A673 (cell line): ENCODE results near the gene RBM15B. TPM values are rescaled to one million over a fixed set of nuclear protein-coding genes. Genes with fewer than 3 reads are reported as not detected.

ENCODE experiments used
- BruUV-seq: library from RNA; stranded (reverse); fragments of 400-500 nt; replicated peaks from 2 replicates; lab custom pipeline; 2021; lab: Mats Ljungman, UMichigan
- CTCF ChIA-PET: fragments of 300-600 bp; sonication (Branson Sonifier 250); formaldehyde crosslinking; loops from one replicate; lab custom pipeline; 2022; ENCODE audit warnings: antibody characterized with exemption; lab: Charles Lee
- POLR2A ChIA-PET: fragments of 300-600 bp; sonication (Branson Sonifier 250); formaldehyde crosslinking; loops from one replicate; lab custom pipeline; 2022; ENCODE audit warnings: antibody characterized with exemption; ENCODE audit not compliant: low non-redundant PET; lab: Charles Lee
- DNase-seq: peaks from one replicate; pipeline ENCODE4 v3.0.0-alpha.2; 2015; ENCODE audit warnings: low spot score
- H3K27ac ChIP-seq: fragments of 200-600 bp; sonication (generic); 2 replicates; pipeline ENCODE4 v1.5.1; 2016; ENCODE audit warnings: mixed run types, low read depth, mild to moderate bottlenecking, mixed read lengths, antibody characterized with exemption, low read length; ENCODE audit not compliant: poor library complexity, severe bottlenecking
- H3K27me3 ChIP-seq: fragments of 200-600 bp; sonication (generic); replicated peaks from 2 replicates; pipeline ENCODE4 v1.6.1; 2017; ENCODE audit warnings: mixed run types, low read depth, mild to moderate bottlenecking, mixed read lengths, antibody characterized with exemption, low read length; ENCODE audit not compliant: insufficient read depth, poor library complexity
- H3K36me3 ChIP-seq: fragments of 200-600 bp; sonication (generic); 2 replicates; pipeline ENCODE4 v1.6.1; 2016; ENCODE audit warnings: mixed run types, mild to moderate bottlenecking, mixed read lengths, antibody characterized with exemption, low read length; ENCODE audit not compliant: insufficient read depth, poor library complexity, severe bottlenecking
- H3K4me1 ChIP-seq: fragments of 200-600 bp; sonication (generic); 2 replicates; pipeline ENCODE4 v1.6.1; 2017; ENCODE audit warnings: mixed run types, mild to moderate bottlenecking, mixed read lengths, antibody characterized with exemption, low read length; ENCODE audit not compliant: insufficient read depth, poor library complexity, severe bottlenecking
- H3K4me3 ChIP-seq: fragments of 200-600 bp; sonication (generic); 2 replicates; pipeline ENCODE4 v1.5.1; 2016; ENCODE audit warnings: low read depth, mixed run types, mild to moderate bottlenecking, mixed read lengths, low read length; ENCODE audit not compliant: poor library complexity, severe bottlenecking
- H3K9me3 ChIP-seq: fragments of 200-600 bp; sonication (generic); 2 replicates; pipeline ENCODE4 v1.6.1; 2016; ENCODE audit warnings: mixed run types, low read depth, mild to moderate bottlenecking, mixed read lengths, antibody characterized with exemption, low read length; ENCODE audit not compliant: poor library complexity, severe bottlenecking
- EZH2 ChIP-seq: fragments of 200-600 bp; sonication (generic); IDR thresholded peaks from 2 replicates; pipeline ENCODE4 v1.6.1; 2017; ENCODE audit warnings: borderline replicate concordance, low read depth, mild to moderate bottlenecking, mixed read lengths, antibody characterized with exemption, low read length; ENCODE audit not compliant: poor library complexity, severe bottlenecking
- intact Hi-C: fragments of 100-400 bp; cut with micrococcal nuclease; formaldehyde crosslinking; loops from one replicate; pipeline ENCODE4 v1.10.0; 2022; ENCODE audit not compliant: unreplicated experiment
- total RNA-seq: library from RNA; stranded (reverse); gene quantifications from 2 replicates; pipeline ENCODE4 v1.2.3, GENCODE V29; 2021
- TF ChIP-seq, protein P1 (sequence below): fragments of 300-800, 200-600 bp; sonication (generic); conservative IDR thresholded peaks from 2 replicates; pipeline ENCODE4 v1.5.1; 2017; ENCODE audit warnings: low read depth, mild to moderate bottlenecking, antibody characterized with exemption, low read length, moderate library complexity, mixed read lengths

The RBM15B gene
- total RNA-seq, 1 experiment from 2014 or later, result 26.8 TPM

GRCh38 chr3:51400166-51400565 is 9.1 kb downstream of the RBM15B start:
- H3K4me1 ChIP-seq, result no peaks in the 10 kb centered on the region
- no peak overlapping the region for H3K4me3 ChIP-seq
- no peak for TF ChIP-seq EZH2
- TF ChIP-seq, protein P1, sequence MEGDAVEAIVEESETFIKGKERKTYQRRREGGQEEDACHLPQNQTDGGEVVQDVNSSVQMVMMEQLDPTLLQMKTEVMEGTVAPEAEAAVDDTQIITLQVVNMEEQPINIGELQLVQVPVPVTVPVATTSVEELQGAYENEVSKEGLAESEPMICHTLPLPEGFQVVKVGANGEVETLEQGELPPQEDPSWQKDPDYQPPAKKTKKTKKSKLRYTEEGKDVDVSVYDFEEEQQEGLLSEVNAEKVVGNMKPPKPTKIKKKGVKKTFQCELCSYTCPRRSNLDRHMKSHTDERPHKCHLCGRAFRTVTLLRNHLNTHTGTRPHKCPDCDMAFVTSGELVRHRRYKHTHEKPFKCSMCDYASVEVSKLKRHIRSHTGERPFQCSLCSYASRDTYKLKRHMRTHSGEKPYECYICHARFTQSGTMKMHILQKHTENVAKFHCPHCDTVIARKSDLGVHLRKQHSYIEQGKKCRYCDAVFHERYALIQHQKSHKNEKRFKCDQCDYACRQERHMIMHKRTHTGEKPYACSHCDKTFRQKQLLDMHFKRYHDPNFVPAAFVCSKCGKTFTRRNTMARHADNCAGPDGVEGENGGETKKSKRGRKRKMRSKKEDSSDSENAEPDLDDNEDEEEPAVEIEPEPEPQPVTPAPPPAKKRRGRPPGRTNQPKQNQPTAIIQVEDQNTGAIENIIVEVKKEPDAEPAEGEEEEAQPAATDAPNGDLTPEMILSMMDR, result no peak
- intact Hi-C loops, result no loop called here
- H3K27ac ChIP-seq, result no peak overlapping the region
- POLR2A ChIA-PET, result no interaction called here
- no peaks in the 10 kb centered on the region for H3K27me3 ChIP-seq
- no TSS peak for BruUV-seq
- no peak for DNase-seq
- H3K9me3 ChIP-seq, result no peaks in the 10 kb centered on the region
- CTCF ChIA-PET, result no interaction called here
- peaks cover 6% of the 10 kb centered on the region for H3K36me3 ChIP-seq

DNA sequence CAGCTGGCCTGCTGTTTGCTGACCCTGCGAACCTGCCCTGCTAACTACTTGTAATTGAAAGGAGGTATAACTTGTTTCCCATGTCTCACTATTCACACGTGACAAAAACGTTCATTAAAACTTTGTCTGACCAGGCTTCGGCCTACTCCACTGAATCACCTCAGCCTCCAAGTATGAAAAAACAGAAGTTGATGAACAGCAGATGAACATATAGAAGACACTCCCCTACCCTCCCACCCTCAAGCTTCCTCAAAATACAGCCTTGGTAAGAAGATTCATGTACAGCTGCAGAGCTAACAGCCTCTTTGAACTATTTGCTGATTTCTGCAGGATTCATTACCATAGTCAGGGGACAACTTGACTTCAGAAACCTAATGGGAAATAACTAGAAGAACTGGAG is 10.7 kb downstream of the RBM15B start:
- POLR2A ChIA-PET, result no interaction called here

GRCh38 chr3:51403675-51404074 is 12.6 kb downstream of the RBM15B start:
- no peak for DNase-seq
- BruUV-seq, result no TSS peak
- Histone ChIP-seq H3K27ac (no peak overlapping the region), H3K36me3 (no peaks in the 10 kb centered on the region), H3K4me3 (no peak overlapping the region), H3K4me1 (no peaks in the 10 kb centered on the region), H3K27me3 (no peaks in the 10 kb centered on the region), H3K9me3 (no peaks in the 10 kb centered on the region)
- POLR2A ChIA-PET, result no interaction called here
- TF ChIP-seq, protein P1, result no peak
- TF ChIP-seq EZH2, result no peak
- intact Hi-C loops, result no loop called here
- CTCF ChIA-PET, result no interaction called here

More for the DNA sequence above, 10.7 kb downstream of the RBM15B start:
- Histone ChIP-seq H3K27me3 (no peaks in the 10 kb centered on the region), H3K4me3 (no peak overlapping the region), H3K36me3 (no peaks in the 10 kb centered on the region), H3K4me1 (no peaks in the 10 kb centered on the region), H3K9me3 (no peaks in the 10 kb centered on the region), H3K27ac (no peak overlapping the region)
- CTCF ChIA-PET, result no interaction called here
- TF ChIP-seq, protein P1, result no peak
- TF ChIP-seq EZH2, result no peak
- no TSS peak for BruUV-seq
- DNase-seq, result no peak
- intact Hi-C loops, result no loop called here
